Bone marrow (tissue), 2 donors: ENCODE data around the gene ANKRD31.

Experiments used
- DNase-seq, 2 donors: peaks; one replicate each; lab custom pipeline; 2025; lab: John Stamatoyannopoulos, UW

Gene ANKRD31

GRCh38 chr5:75037106-75037505, 199.6 kb downstream of the ANKRD31 start:
- no peak for DNase-seq

DNA sequence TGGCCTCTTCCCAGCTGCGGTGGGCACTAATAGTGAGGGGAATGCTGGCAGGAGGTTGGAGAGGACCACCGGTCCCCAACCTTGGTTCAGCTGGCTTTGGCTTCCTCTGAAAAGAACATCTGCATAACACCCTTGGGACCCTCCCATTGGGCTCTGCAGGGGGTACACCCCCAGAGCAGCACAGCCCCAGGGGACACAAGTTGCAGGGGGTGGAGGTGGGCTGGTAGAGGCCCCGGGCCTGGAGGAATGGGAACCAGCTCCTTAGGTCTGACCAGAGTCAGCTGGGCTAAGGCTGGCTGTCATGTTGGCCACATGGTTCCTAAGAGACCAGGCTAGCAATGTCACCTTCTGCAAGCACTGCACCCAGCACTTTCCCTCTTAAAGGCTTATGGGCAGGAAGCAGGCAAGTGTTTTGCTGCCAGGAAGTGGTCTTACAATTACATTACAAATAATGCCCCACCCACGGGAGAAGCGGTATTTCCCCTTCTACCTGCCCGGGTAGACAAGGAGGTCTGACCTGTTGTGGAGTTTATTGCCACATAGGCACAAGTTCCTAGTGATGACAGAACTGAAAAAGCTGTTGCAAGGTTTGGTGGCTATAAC, 202.4 kb downstream of the ANKRD31 start:
- DNase-seq, result no peak

DNA sequence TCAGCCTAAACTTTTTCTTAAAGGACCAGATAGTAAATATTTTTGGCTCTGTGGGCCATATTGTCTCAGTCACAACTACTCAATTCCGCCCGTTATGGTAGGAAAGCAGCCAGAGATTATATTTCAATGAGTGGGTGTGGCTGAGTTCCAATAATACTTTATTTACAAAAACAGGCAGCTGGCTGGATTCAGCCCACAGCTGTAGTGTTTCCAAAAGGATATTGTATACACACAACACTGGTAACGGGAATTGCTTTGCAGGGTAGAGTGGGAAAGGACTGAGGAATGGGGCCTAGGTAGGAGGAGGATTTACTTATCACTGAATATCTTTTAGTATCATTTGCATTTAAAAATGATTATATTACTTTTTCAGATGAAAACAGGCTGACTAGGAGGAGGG, 205.3 kb downstream of the ANKRD31 start:
- DNase-seq, result no peak

GRCh38 chr5:75028090-75028489, 208.6 kb downstream of the ANKRD31 start:
- DNase-seq, result no peak

- no peak for DNase-seq
Measured at GRCh38 chr5:75023368-75024159, 213.1 kb downstream of the ANKRD31 start.

DNA sequence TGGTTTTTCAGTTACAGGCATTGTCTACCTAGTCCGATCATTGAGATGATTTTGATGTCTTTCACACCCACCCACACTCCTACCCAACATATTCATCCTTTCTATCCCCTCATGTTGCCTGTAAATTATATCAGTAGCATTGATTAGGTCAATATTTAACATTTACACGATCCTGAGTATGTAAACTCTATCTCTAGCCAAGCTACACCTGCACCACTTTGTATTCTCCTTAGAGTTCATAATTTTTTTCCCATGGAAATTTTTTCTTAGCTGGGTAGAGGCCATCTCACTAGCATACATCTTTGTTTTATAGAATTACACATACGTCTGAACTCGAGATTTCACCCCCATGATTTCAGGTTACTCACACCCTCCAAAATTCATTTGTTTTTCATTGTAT, 214.9 kb downstream of the ANKRD31 start:
- no peak for DNase-seq

GRCh38 chr5:75021219-75021618, 215.5 kb downstream of the ANKRD31 start:
- DNase-seq, result no peak

GRCh38 chr5:75020016-75020656, 216.5 kb downstream of the ANKRD31 start:
- DNase-seq, result no peak

DNA sequence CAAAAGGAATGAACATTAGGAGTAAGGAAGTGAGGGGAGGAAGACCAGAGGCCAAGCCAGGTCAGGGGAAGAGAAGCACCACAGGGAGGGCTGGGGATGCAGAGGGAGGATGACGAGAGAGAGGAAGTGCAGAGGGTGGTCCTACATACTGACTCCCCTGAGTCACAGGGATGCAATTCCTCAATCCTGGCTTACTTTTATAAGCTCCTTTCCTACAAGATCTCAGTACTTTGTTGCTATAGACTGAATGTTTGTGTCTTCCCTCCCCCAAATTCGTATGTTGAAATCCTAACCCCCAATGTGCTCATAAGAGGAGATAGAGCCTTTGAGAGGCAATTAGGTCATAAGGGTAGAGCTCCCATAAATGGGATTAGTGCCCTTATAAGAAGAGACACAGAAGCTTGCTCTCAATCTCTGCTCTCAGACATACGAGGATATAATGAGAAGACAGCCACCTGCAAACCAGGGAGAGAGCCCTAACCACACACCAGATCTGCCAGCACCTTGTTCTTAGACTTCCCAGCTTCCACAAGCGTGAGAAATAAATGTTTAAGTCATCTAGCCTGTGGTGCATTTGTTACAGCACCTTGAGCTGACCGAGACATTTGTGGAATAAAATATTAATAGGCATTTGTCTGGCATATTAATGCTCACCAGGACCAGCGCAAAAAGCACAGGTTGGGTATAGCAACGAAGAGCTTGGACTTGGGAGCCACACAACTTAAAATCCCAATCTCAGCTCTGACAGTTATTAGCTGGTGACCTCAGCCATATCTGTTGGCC, 217.7 kb downstream of the ANKRD31 start:
- DNase-seq, result no peak
